GM10248 (cell line): ENCODE results near the gene MAP3K1.

ENCODE experiments used
- CTCF ChIA-PET: fragments of 300-600 bp; sonication (Branson Sonifier 250); formaldehyde crosslinking; extraction: SDS; loops from one replicate; lab custom pipeline; 2021; ENCODE audit warnings: antibody characterized with exemption; lab: Yijun Ruan, JAX
- POLR2A ChIA-PET: fragments of 350-650 bp; sonication (Branson Sonifier 250); formaldehyde crosslinking; extraction: SDS; loops from one replicate; lab custom pipeline; 2020; ENCODE audit warnings: antibody characterized with exemption; lab: Yijun Ruan, JAX
- DNase-seq: peaks from one replicate; pipeline ENCODE4 v3.0.0; 2012; ENCODE audit errors: extremely low spot score
- TF ChIP-seq, protein P1 (sequence below): IDR thresholded peaks from 2 replicates; pipeline ENCODE4 v1.5.1; 2012; ENCODE audit warnings: mild to moderate bottlenecking, low read depth; ENCODE audit errors: extremely low read depth, missing control alignments, control extremely low read depth

Gene MAP3K1

DNA sequence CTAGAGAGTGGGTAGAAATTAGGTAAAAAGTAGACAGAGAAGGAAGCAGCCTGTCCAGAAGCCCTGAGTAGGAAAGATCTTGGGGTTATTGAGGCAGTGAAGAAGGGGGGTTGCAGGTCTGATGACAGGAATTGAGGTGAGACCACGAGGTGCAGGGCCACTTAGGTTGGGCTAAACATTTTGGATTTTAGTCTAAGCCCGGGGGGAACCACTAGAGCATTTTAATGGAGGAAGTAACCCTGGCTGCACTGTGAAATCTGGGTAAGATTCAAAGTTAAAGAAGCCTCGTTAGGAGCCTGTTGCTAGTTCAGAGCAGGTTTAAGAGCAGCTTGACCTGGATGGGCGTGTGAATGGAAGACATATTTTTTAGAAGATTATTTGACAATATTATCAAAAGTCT lies 38.3 kb downstream of the MAP3K1 start:
- TF ChIP-seq, protein P1, sequence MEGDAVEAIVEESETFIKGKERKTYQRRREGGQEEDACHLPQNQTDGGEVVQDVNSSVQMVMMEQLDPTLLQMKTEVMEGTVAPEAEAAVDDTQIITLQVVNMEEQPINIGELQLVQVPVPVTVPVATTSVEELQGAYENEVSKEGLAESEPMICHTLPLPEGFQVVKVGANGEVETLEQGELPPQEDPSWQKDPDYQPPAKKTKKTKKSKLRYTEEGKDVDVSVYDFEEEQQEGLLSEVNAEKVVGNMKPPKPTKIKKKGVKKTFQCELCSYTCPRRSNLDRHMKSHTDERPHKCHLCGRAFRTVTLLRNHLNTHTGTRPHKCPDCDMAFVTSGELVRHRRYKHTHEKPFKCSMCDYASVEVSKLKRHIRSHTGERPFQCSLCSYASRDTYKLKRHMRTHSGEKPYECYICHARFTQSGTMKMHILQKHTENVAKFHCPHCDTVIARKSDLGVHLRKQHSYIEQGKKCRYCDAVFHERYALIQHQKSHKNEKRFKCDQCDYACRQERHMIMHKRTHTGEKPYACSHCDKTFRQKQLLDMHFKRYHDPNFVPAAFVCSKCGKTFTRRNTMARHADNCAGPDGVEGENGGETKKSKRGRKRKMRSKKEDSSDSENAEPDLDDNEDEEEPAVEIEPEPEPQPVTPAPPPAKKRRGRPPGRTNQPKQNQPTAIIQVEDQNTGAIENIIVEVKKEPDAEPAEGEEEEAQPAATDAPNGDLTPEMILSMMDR: no peak
- DNase-seq: no peak
- POLR2A ChIA-PET: no interaction called here
- CTCF ChIA-PET: interaction anchor here (0.7 to 3.2 kb wide), 2 partner anchors 16 to 46 kb away, joined by 3 to 18 read pairs; no protein-coding TSS in a partner anchor

DNA sequence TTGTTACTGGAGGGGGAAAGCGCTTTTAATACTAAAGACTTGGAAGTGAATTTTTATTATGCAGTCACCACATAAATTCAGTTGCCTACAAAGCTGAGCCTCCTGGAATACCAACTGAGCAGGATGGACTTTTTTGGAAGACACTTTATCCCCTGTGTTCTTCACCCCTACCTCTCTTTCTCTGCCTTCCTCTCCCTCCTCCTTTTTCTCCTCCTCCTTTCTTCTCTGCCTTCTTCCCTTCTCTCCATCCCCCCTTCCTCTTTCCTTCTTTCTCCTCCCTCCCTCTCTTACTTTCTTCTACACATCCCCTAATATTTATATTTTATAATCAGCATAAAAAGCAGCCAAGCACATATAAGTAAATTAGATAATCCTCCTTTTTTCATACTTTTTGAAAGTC lies 39.6 kb downstream of the MAP3K1 start:
- ChIA-PET POLR2A (no interaction called here), CTCF (interaction anchor here (1.3 to 1.7 kb wide), 4 partner anchors 10 to 584 kb away, joined by 3 to 4 read pairs (median 3); no protein-coding TSS in a partner anchor)
- TF ChIP-seq, protein P1: no peak
- no peak for DNase-seq

DNA sequence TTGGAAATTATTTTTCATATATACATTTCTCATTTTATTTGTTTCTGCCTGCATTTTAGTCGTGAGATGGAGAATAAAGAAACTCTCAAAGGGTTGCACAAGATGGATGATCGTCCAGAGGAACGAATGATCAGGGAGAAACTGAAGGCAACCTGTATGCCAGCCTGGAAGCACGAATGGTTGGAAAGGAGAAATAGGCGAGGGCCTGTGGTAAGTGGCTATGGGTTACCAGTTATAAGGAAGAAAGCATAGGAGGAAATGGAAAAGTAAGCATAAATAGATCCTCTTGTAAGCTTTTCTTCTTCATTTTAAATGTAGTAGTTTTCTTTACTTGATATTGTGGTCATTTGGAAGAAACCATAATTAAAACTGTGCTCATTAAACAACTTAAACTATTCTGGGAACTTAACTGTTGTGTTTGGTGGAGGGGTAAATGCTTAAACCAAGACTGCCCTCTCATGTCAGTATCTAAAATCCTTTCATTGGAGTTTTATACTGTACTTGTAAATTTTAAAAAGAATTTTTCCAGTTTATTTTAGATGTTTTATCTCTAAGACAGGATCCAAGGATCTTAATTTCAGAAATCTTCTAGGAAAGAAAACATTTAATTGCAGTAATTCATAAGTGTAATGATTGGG lies 41.3 kb downstream of the MAP3K1 start:
- ChIA-PET POLR2A (interaction anchor here (0.6 kb wide), 1 partner anchor 16 kb away, joined by 5 read pairs; no protein-coding TSS in a partner anchor), CTCF (interaction anchor here (0.8 to 1.5 kb wide), 4 partner anchors 12 to 586 kb away, joined by 3 read pairs; no protein-coding TSS in a partner anchor)
- DNase-seq: no peak
- TF ChIP-seq, protein P1: no peak

DNA sequence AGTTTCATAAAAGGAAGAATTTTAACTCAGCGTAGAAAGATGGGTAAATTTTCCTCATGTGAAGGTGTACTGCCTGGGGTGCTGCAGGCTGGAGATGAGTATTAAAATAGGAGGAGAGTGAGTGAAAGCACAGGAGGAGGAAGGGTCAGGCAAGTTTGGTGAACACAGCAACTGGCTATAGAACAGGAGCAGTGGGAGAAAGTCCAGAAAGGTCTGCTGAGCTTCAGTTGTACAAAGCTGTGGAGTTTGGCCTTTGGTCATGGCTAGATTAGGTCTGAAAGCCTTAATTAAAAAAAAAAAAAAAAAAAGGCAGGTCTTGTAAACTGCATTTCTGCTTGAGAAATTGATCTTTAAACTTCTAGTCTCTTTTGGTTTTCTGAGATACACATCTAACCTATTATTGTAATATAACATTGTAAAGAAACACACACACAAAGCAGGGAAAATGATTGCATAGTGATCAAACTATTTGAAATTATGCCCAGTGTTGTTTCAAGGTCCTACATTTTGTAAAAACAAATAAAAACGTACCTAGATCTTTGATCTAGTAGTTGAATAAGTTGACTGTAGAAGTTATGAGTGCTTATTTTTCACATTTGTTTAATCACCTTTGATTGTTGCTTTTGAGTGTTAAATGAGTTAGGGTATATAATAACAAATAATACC lies 43.6 kb downstream of the MAP3K1 start:
- ChIA-PET POLR2A (no interaction called here), CTCF (interaction anchor here (1.0 to 1.5 kb wide), 3 partner anchors 8 to 588 kb away, joined by 3 to 4 read pairs (median 4); no protein-coding TSS in a partner anchor)
- TF ChIP-seq, protein P1: no peak
- no peak for DNase-seq

DNA sequence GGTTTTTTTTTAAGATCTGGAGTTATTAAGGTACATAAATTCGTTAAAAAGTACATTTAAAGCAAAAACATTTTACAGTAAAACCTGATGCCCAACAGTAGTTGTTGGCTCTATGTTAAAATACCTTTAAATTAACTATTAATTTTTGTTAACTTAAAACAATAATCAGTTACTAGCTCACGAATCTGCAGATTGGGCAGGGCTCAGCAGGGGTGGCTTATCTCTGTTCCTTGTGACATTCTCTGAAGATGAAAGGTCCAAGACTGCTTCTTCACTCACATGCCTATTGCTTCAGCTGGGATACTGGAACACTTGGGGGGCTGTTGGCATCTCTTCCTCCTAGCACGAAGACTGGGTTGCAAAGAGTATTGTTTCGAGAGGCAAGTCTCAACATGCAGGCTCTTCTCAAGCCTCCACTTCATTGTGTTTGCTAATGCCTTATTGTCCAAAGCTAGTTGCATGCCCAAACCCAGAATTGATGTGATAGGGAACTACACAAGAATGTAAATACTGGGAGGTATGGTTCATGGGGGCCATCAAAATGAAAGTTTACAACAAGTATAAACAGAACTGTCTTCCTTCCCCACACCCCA lies 46.6 kb downstream of the MAP3K1 start:
- CTCF ChIA-PET: no interaction called here
- TF ChIP-seq, protein P1: no peak
- POLR2A ChIA-PET: interaction anchor here (0.7 kb wide), 1 partner anchor 364 kb away, joined by 3 read pairs; no protein-coding TSS in a partner anchor
- no peak for DNase-seq

DNA sequence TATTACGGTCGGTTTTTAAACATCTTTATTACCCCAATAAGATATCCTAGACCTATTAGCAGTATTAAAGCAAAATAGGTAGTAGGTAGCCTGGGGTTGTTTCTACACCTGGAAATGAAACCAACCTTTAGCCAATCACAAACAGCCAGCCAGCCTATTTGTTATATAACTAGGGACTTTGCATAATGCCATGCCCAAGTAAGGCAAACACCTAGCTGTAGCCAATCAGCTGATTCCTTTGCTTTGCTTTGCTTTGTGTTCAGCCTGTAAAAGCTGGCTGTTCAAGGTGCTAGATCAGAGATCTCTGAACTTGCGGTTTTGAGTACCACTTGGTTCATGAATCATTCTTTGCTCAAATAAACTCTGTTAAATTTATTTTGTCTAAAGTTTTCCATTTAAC lies 47.6 kb downstream of the MAP3K1 start:
- ChIA-PET CTCF (no interaction called here), POLR2A (no interaction called here)
- TF ChIP-seq, protein P1: no peak
- DNase-seq: no peak
